GM12874 (cell line): Measurements from ENCODE around the gene GNG2.

Source experiments
- CTCF ChIP-seq: IDR thresholded peaks from 2 replicates; pipeline ENCODE4 v1.5.1; 2011; ENCODE audit warnings: low read depth, mild to moderate bottlenecking, control low read depth, low read length, moderate library complexity; ENCODE audit not compliant: insufficient read depth

The GNG2 gene

GRCh38 chr14:51942971-51943370, 82.6 kb downstream of the GNG2 start:
- TF ChIP-seq CTCF, result no peak

- no peak for TF ChIP-seq CTCF
Measured at GRCh38 chr14:51950007-51950406, 89.6 kb downstream of the GNG2 start.

DNA sequence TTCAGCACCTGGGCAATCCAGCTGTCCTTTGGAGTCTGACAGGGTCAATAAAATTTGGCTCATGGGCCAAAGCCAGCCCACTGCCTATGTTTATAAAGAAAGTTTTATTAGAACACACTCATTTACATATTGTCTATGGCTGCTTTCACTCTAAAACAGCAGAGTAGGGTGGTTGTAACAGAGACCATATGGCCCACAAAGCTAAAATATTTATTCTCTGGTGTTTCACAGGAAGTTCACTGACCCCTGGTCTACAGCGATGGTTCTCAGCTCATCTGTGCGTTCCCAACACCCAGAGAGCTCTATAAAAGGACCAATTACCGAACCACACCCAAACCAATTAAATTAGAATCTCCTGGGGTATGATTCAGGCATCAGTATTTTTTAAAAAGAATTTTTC, 91.2 kb downstream of the GNG2 start:
- TF ChIP-seq CTCF, result no peak

GRCh38 chr14:51954031-51954430, 93.6 kb downstream of the GNG2 start:
- no peak for TF ChIP-seq CTCF

DNA sequence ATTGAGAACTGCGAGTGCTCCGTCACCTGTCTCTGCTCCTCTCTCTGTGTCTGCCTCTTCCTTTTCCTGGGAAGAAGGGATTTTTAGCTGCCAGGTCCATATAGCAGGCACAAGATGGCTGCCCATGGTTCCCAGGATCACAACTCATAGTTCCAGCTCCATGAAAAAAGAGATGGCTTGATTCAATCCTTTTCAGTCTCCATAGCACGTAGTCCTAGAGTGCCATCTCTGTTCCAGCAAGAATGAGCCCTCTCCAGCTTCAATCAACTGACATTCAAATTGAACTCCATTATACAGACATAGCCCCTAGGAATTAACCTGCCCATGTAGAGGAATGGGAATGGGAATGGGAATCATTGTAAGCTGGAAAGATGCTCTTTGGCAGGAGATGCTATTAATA, 94.2 kb downstream of the GNG2 start:
- no peak for TF ChIP-seq CTCF

GRCh38 chr14:51957950-51958349, 97.5 kb downstream of the GNG2 start:
- no peak for TF ChIP-seq CTCF

- no peak for TF ChIP-seq CTCF
Measured at GRCh38 chr14:51959928-51960327, 99.5 kb downstream of the GNG2 start.

- TF ChIP-seq CTCF, result no peak
Measured at GRCh38 chr14:51960866-51961265, 100.5 kb downstream of the GNG2 start.
